ENCODE measurements around the gene CABLES1.

- no peak for TF ChIP-seq CHD2 (IDR thresholded peaks at IDR 0.05; ENCODE audit: low read length, partially characterized antibody)
- no peak for TF ChIP-seq HOXA7 (CRISPR knock-in tag; IDR thresholded peaks at IDR 0.05)
- no peak for TF ChIP-seq HMGXB4 (CRISPR knock-in tag; IDR thresholded peaks at IDR 0.05; ENCODE audit: borderline replicate concordance)
Measured at GRCh38 chr18:23145621-23146020, 10.3 kb downstream of the CABLES1 start.
